ENCODE results near the gene CNPY3. TPM values are rescaled to one million over a fixed set of nuclear protein-coding genes. Genes with fewer than 3 reads are reported as not detected.
"Not testable (repeated sequence)": the region's sequence is repeated elsewhere in the genome, so short reads cannot be mapped to it uniquely, and the experiment has no call there.

Gene CNPY3
- total RNA-seq, 1 experiment from 2014 or later: 56.0 TPM

GRCh38 chr6:42901538-42901957, 27.7 kb upstream of the CNPY3 start:
- Mint-ChIP-seq H3K9me3 (no peaks in the 10 kb centered on the region), H3K4me3 (peak overlapping the region in 1 of 2 experiments; percentile 38; a peak in 2 of 5 replicates), H3K27me3 (ENCODE audit: low read depth) (no peaks in the 10 kb centered on the region), H3K36me3 (ENCODE audit: insufficient read depth in 1 of 3, low read depth in 3 of 3) (no peaks in the 10 kb centered on the region), H3K4me1 (peaks cover 22 to 32% of the 10 kb centered on the region in 2 experiments), H3K27ac (no peak overlapping the region)
- no peak overlapping the region for H2BK20ac ChIP-seq (ENCODE audit: low read depth, low read length, poor library complexity, severe bottlenecking)
- H3K4me2 ChIP-seq (ENCODE audit: insufficient read depth, insufficient read length, low read length): no peak overlapping the region
- H2AFZ ChIP-seq (ENCODE audit: low read length): no peak overlapping the region
- H2AK5ac ChIP-seq (ENCODE audit: insufficient read length, low read length): no peak overlapping the region
- H3K14ac ChIP-seq (ENCODE audit: insufficient read depth, low read length): no peak overlapping the region
- TF ChIP-seq CTCF (conservative IDR thresholded peaks at IDR 0.05): peak; percentile 91
- no peak overlapping the region for H3K56ac ChIP-seq (ENCODE audit: insufficient read length, low read depth, low read length)
- H3K79me1 ChIP-seq (ENCODE audit: insufficient read depth, low read depth, low read length, poor library complexity, severe bottlenecking): no peaks in the 10 kb centered on the region
- no peaks in the 10 kb centered on the region for H3K9me3 ChIP-seq (ENCODE audit: control insufficient read depth, low read depth, low read length)
- H3K23ac ChIP-seq (ENCODE audit: insufficient read length, low read depth, low read length): no peak overlapping the region
- H3T11ph ChIP-seq (ENCODE audit: low read length): no peak overlapping the region
- H3K79me2 ChIP-seq (ENCODE audit: insufficient read depth, low read length): no peaks in the 10 kb centered on the region
- H3K27ac ChIP-seq (ENCODE audit: insufficient read length, low read depth, low read length): no peak overlapping the region
- H4K5ac ChIP-seq (ENCODE audit: insufficient read length, low read depth, low read length): no peak overlapping the region
- H3K23me2 ChIP-seq (ENCODE audit: insufficient read length, low read depth, low read length, poor library complexity, severe bottlenecking): no peaks in the 10 kb centered on the region
- H3K18ac ChIP-seq (ENCODE audit: insufficient read length, low read depth, low read length): no peak overlapping the region
- H3K9ac ChIP-seq (ENCODE audit: extremely low read depth, insufficient read length, low read length): no peak overlapping the region
- H3K4me1 ChIP-seq (ENCODE audit: insufficient read depth, low read length): no peaks in the 10 kb centered on the region; the same call in 1 of the 2 replicates
- WGBS (ENCODE audit: extremely low coverage, insufficient read length, low lambda C conversion rate): no CpG with 5 or more reads among the region's 11 CpGs
- H3K27me3 ChIP-seq (ENCODE audit: insufficient read depth, low read length): no peaks in the 10 kb centered on the region
- no peak overlapping the region for H4K91ac ChIP-seq (ENCODE audit: insufficient read length, low read depth, low read length)
- H4K8ac ChIP-seq (replicated peaks; ENCODE audit: insufficient read length, low read depth, low read length): no peak overlapping the region
- H2BK5ac ChIP-seq (ENCODE audit: insufficient read length, low read length): no peak overlapping the region
- DNase-seq: peak; percentile 82
- no peak overlapping the region for H2BK15ac ChIP-seq (ENCODE audit: low read depth, low read length)
- H4K20me1 ChIP-seq (ENCODE audit: control insufficient read depth, insufficient read depth, insufficient read length): no peaks in the 10 kb centered on the region
- H3K4ac ChIP-seq (ENCODE audit: low read depth, low read length): no peak overlapping the region
- H2BK12ac ChIP-seq (ENCODE audit: insufficient read length, low read depth, low read length): no peak overlapping the region
- no peak overlapping the region for H2BK120ac ChIP-seq (ENCODE audit: low read depth, low read length, poor library complexity, severe bottlenecking)

- H4K8ac ChIP-seq (replicated peaks; ENCODE audit: insufficient read length, low read depth, low read length); H3K9ac ChIP-seq (ENCODE audit: extremely low read depth, insufficient read length, low read length); H3K79me1 ChIP-seq (ENCODE audit: insufficient read depth, low read depth, low read length, poor library complexity, severe bottlenecking); H3K56ac ChIP-seq (ENCODE audit: insufficient read length, low read depth, low read length); H3K4me2 ChIP-seq (ENCODE audit: insufficient read depth, insufficient read length, low read length); H3K9me3 Mint-ChIP-seq; H3K9me3 ChIP-seq (ENCODE audit: control insufficient read depth, low read depth, low read length); H4K5ac ChIP-seq (ENCODE audit: insufficient read length, low read depth, low read length); H3K27me3 ChIP-seq (ENCODE audit: insufficient read depth, low read length); H3K23ac ChIP-seq (ENCODE audit: insufficient read length, low read depth, low read length); H2AK5ac ChIP-seq (ENCODE audit: insufficient read length, low read length); H3K4me1 ChIP-seq (ENCODE audit: insufficient read depth, low read length); H3K79me2 ChIP-seq (ENCODE audit: insufficient read depth, low read length); H3K27me3 Mint-ChIP-seq (ENCODE audit: low read depth); H2BK5ac ChIP-seq (ENCODE audit: insufficient read length, low read length); H4K20me1 ChIP-seq (ENCODE audit: control insufficient read depth, insufficient read depth, insufficient read length); H3K27ac ChIP-seq (ENCODE audit: insufficient read length, low read depth, low read length); H3K14ac ChIP-seq (ENCODE audit: insufficient read depth, low read length); DNase-seq; H2AFZ ChIP-seq (ENCODE audit: low read length); H3T11ph ChIP-seq (ENCODE audit: low read length); H2BK120ac ChIP-seq (ENCODE audit: low read depth, low read length, poor library complexity, severe bottlenecking); H3K18ac ChIP-seq (ENCODE audit: insufficient read length, low read depth, low read length); H2BK12ac ChIP-seq (ENCODE audit: insufficient read length, low read depth, low read length); H2BK15ac ChIP-seq (ENCODE audit: low read depth, low read length); H3K4ac ChIP-seq (ENCODE audit: low read depth, low read length); H3K36me3 Mint-ChIP-seq (ENCODE audit: insufficient read depth in 1 of 3, low read depth in 3 of 3); H3K23me2 ChIP-seq (ENCODE audit: insufficient read length, low read depth, low read length, poor library complexity, severe bottlenecking); H2BK20ac ChIP-seq (ENCODE audit: low read depth, low read length, poor library complexity, severe bottlenecking); H4K91ac ChIP-seq (ENCODE audit: insufficient read length, low read depth, low read length): not testable (repeated sequence)
- peak overlapping the region in 1 of 2 experiments; percentile 38; a peak in 1 of 5 replicates for H3K4me3 Mint-ChIP-seq
- peak overlapping the region in 1 of 3 experiments; percentile 46; a peak in 2 of 7 replicates for H3K27ac Mint-ChIP-seq
- no CpG with 5 or more reads among the region's 22 CpGs for WGBS (ENCODE audit: extremely low coverage, insufficient read length, low lambda C conversion rate)
- H3K4me1 Mint-ChIP-seq: peaks cover 22 to 32% of the 10 kb centered on the region in 2 experiments
Measured at GRCh38 chr6:42902429-42903263, 26.6 kb upstream of the CNPY3 start.

Data from H9 (cell line).